GM12878 (cell line): ENCODE data around the gene RMI2. TPM values are rescaled to one million over a fixed set of nuclear protein-coding genes. Genes with fewer than 3 reads are reported as not detected.

ENCODE experiments used
- ATAC-seq: fragments of 200-7000 bp; cut with Tn5 transposase; 3 replicates; pipeline ENCODE4 v1.9.1; 2020; ENCODE audit warnings: mild to moderate bottlenecking, moderate library complexity
- BruUV-seq: library from RNA; stranded (reverse); fragments of 400-500 nt; replicated peaks from 2 replicates; lab custom pipeline; 2021; lab: Mats Ljungman, UMichigan
- CTCF ChIA-PET: fragments of 300-600 bp; sonication (Branson Sonifier 250); formaldehyde crosslinking; extraction: SDS; loops from one replicate; lab custom pipeline; 2021; ENCODE audit warnings: inconsistent platforms; lab: Yijun Ruan, JAX
- POLR2A ChIA-PET: fragments of 350-600 bp; formaldehyde crosslinking; extraction: SDS; loops from one replicate; lab custom pipeline; 2021; ENCODE audit warnings: inconsistent platforms; lab: Charles Lee
- RAD21 ChIA-PET: fragments of 300-600 bp; sonication (Branson Sonifier 250); formaldehyde crosslinking; loops from one replicate; lab custom pipeline; 2023; ENCODE audit warnings: antibody characterized with exemption; ENCODE audit not compliant: unreplicated experiment; lab: Charles Lee
- SMC1A ChIA-PET: fragments of 300-600 bp; sonication (Branson Sonifier 250); formaldehyde crosslinking; loops from one replicate; lab custom pipeline; 2023; ENCODE audit not compliant: unreplicated experiment, uncharacterized antibody; lab: Charles Lee
- DNase-seq: peaks from one replicate; pipeline ENCODE4 v3.0.0-alpha.2; 2011; ENCODE audit warnings: low read depth, low spot score
- FAIRE-seq: peaks from 3 replicates; lab custom pipeline; 2011; peaks lifted over from hg19 to GRCh38; lab: Jason Lieb, UNC
- H2AFZ ChIP-seq: 2 replicates; pipeline ENCODE4 v1.6.0; 2011; ENCODE audit warnings: low read depth, low read length, control low read depth; ENCODE audit not compliant: control insufficient read depth
- H3K27ac ChIP-seq: 2 replicates; pipeline ENCODE4 v1.5.1; 2011; ENCODE audit warnings: control low read depth; ENCODE audit not compliant: control insufficient read depth, insufficient read depth
- H3K27me3 ChIP-seq, 2 experiments: replicated peaks in 1 of 2; 2 replicates each; pipeline versions ENCODE4 v1.6.0 to v1.6.1; 2011; ENCODE audit warnings: low read length in 1 of 2; ENCODE audit not compliant: control insufficient read depth in 2 of 2, insufficient read depth in 2 of 2
- H3K36me3 ChIP-seq, 2 experiments: 2 replicates each; pipeline ENCODE4 v1.5.1; 2011; ENCODE audit warnings: low read length in 1 of 2; ENCODE audit not compliant: control insufficient read depth in 2 of 2, insufficient read depth in 2 of 2
- H3K4me1 ChIP-seq: 2 replicates; pipeline ENCODE4 v1.6.1; 2011; ENCODE audit warnings: mild to moderate bottlenecking, low read length, moderate library complexity, mixed read lengths; ENCODE audit not compliant: control insufficient read depth, insufficient read depth
- H3K4me2 ChIP-seq: 2 replicates; pipeline ENCODE4 v1.6.0; 2011; ENCODE audit warnings: control low read depth; ENCODE audit not compliant: control insufficient read depth, insufficient read depth
- H3K4me3 ChIP-seq: fragments of 200-600 bp; sonication (generic); 2 replicates; pipeline ENCODE4 v1.5.1; 2016
- H3K79me2 ChIP-seq: 2 replicates; pipeline ENCODE4 v1.6.0; 2011; ENCODE audit warnings: low read length; ENCODE audit not compliant: control insufficient read depth, insufficient read depth
- H3K9ac ChIP-seq: 2 replicates; pipeline ENCODE4 v1.8.0; 2011; ENCODE audit warnings: low read length, control low read depth, mixed read lengths; ENCODE audit not compliant: control insufficient read depth, insufficient read depth
- H3K9me3 ChIP-seq: replicated peaks from 3 replicates; pipeline ENCODE4 v1.5.1; 2011; ENCODE audit warnings: mild to moderate bottlenecking, low read length; ENCODE audit not compliant: control insufficient read depth, insufficient read depth
- H4K20me1 ChIP-seq: 2 replicates; pipeline ENCODE4 v1.6.0; 2011; ENCODE audit not compliant: control insufficient read depth, insufficient read depth
- ESRRA ChIP-seq: IDR thresholded peaks from 2 replicates; pipeline ENCODE4 v1.6.1; 2012; ENCODE audit warnings: mild to moderate bottlenecking, low read length, improper control_type of control experiment
- JUNB ChIP-seq: IDR thresholded peaks from 2 replicates; pipeline ENCODE4 v1.6.1; 2016; ENCODE audit warnings: antibody characterized with exemption, mild to moderate bottlenecking
- LARP7 ChIP-seq: fragments of 450-650 bp; IDR thresholded peaks from 2 replicates; pipeline ENCODE4 v1.6.1; 2017; ENCODE audit warnings: mild to moderate bottlenecking
- MEF2B ChIP-seq: fragments of 450-650 bp; IDR thresholded peaks from 2 replicates; pipeline ENCODE4 v1.6.1; 2018; ENCODE audit warnings: mild to moderate bottlenecking, moderate library complexity; ENCODE audit not compliant: partially characterized antibody, poor library complexity, severe bottlenecking
- SKIL ChIP-seq: fragments of 450-650 bp; IDR thresholded peaks from 2 replicates; pipeline ENCODE4 v1.6.1; 2017; ENCODE audit warnings: mild to moderate bottlenecking, low read depth, inconsistent platforms; ENCODE audit not compliant: poor library complexity, severe bottlenecking
- SRF ChIP-seq, 2 experiments: IDR thresholded peaks; 2 replicates each; pipeline ENCODE4 v1.6.1; 2011; ENCODE audit warnings: low read depth in 2 of 2, low read length in 2 of 2, mild to moderate bottlenecking in 1 of 2, moderate library complexity in 1 of 2
- TBL1XR1 ChIP-seq: IDR thresholded peaks from 2 replicates; pipeline ENCODE4 v1.6.1; 2012; ENCODE audit warnings: low read depth, low read length, improper control_type of control experiment
- ZNF384 ChIP-seq: IDR thresholded peaks from 2 replicates; pipeline ENCODE4 v1.6.1; 2012; ENCODE audit warnings: low read depth, mild to moderate bottlenecking, low read length, improper control_type of control experiment, borderline replicate concordance
- ZSCAN29 ChIP-seq: fragments of 450-650 bp; IDR thresholded peaks from 2 replicates; pipeline ENCODE4 v1.6.1; 2017; ENCODE audit warnings: mild to moderate bottlenecking, moderate library complexity
- WGBS: methylation state at CpG from one replicate; pipeline ENCODE4 v1.1.6; 2016; ENCODE audit warnings: low lambda C conversion rate; ENCODE audit not compliant: insufficient replicate concordance, insufficient coverage; ENCODE audit errors: missing lambda C conversion rate; 5-methylcytosine and 5-hydroxymethylcytosine counted together
- in situ Hi-C: fragments of 300-500 bp; cut with MboI; formaldehyde crosslinking; loops from 9 replicates; pipeline ENCODE4 v1.14.3; 2018; ENCODE audit warnings: mixed read lengths
- intact Hi-C: fragments of 100-400 bp; cut with micrococcal nuclease; formaldehyde crosslinking; loops from one replicate; pipeline ENCODE4 v1.14.2; 2022; ENCODE audit not compliant: unreplicated experiment
- polyA plus RNA-seq, 11 experiments: library from polyadenylated mRNA; depleted of rRNA in 4 of 11; unstranded in 6 of 11; stranded (reverse) in 5 of 11; fragments of >200 nt; fragmentation: Nextera tagmentation in 4 of 11; fragmentation: Illumina TruSeq in 1 of 11; extraction: Ambion mirVana in 4 of 11; extraction: Trizol in 1 of 11; gene quantifications; 1 replicate in 1 of 11; 2 replicates in 10 of 11; pipeline versions ENCODE4 v1.2.1 to v1.2.3, GENCODE V29; 2011 to 2016; ENCODE audit warnings: inconsistent platforms in 2 of 11, missing spikeins in 2 of 11, low read depth in 1 of 11
- total RNA-seq, 4 experiments: library from RNA; depleted of rRNA in 3 of 4; stranded (reverse); fragments of >200 nt in 3 of 4; fragmentation: Illumina TruSeq in 1 of 4; extraction: Trizol in 1 of 4; gene quantifications; 2 replicates each; pipeline versions ENCODE4 v1.2.1 to v1.2.3, GENCODE V29; 2013 to 2021
- TF ChIP-seq, protein P1 (sequence below): IDR thresholded peaks from 2 replicates; pipeline ENCODE4 v1.6.1; 2011; ENCODE audit warnings: low read depth, mild to moderate bottlenecking, low read length, moderate library complexity, borderline replicate concordance; ENCODE audit errors: extremely low read depth

The RMI2 gene
- total and polyA plus RNA-seq, 10 of the 15 experiments (the other 5 are each of a cell fraction or from before 2014, with no cell fraction given) = 9.6 to 68.8 (median 32.1) TPM

DNA sequence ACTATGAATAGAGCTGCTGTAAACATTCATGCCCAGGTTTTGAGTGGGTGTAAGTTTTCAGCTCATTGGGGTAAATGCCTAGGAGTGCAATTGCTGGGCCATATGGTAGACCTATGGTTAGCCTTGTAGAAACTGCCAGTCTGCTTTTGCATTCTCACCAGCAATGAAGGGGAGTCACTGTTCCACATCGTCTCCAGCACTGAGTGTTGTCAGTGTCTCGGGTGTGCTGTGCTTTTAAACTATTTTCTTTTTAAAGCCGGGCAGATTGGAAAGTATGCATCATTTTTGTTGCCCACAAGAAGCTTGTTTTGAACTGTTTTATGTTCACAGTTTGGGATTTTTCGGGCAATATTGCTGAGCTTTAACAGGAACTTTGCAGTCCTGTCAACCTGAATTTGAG lies 7.9 kb downstream of the RMI2 start:
- H2AFZ ChIP-seq = no peak overlapping the region
- FAIRE-seq (no peak), ATAC-seq (no peak), DNase-seq (no peak)
- ChIA-PET CTCF (interaction anchor here (0.6 to 8.6 kb wide), 12 partner anchors 8 to 857 kb away, joined by 3 to 170 read pairs (median 4); partner anchors contain the start of genes RMI2 and SOCS1), POLR2A (interaction anchor here (0.6 to 7.8 kb wide), 10 partner anchors 10 to 141 kb away, joined by 3 to 60 read pairs (median 8); partner anchors contain the start of gene SOCS1), SMC1A (interaction anchor here (0.7 to 9.5 kb wide), 15 partner anchors 9 to 396 kb away, joined by 3 to 104 read pairs (median 6); partner anchors contain the start of gene SOCS1), RAD21 (interaction anchor here (0.7 to 11.3 kb wide), 9 partner anchors 15 to 389 kb away, joined by 3 to 243 read pairs (median 58); partner anchors contain the start of gene SOCS1)
- no peak overlapping the region for H3K4me3 ChIP-seq
- H3K27ac ChIP-seq = no peak overlapping the region
- H3K36me3 ChIP-seq = no peaks in the 10 kb centered on the region
- in situ Hi-C loops = no loop called here
- no peaks in the 10 kb centered on the region for H3K9me3 ChIP-seq
- H4K20me1 ChIP-seq = no peaks in the 10 kb centered on the region
- no peak overlapping the region for H3K9ac ChIP-seq
- peaks cover 37% of the 10 kb centered on the region for H3K4me1 ChIP-seq
- no peaks in the 10 kb centered on the region for H3K27me3 ChIP-seq
- TF ChIP-seq ESRRA (no peak), JUNB (no peak), LARP7 (no peak), ZNF384 (no peak), SKIL (no peak), SRF (IDR thresholded peaks at IDR 0.05; ENCODE audit: low read depth in 2 of 2, low read length in 2 of 2) (no peak), TBL1XR1 (no peak), ZSCAN29 (no peak), MEF2B (no peak)
- TF ChIP-seq, protein P1, sequence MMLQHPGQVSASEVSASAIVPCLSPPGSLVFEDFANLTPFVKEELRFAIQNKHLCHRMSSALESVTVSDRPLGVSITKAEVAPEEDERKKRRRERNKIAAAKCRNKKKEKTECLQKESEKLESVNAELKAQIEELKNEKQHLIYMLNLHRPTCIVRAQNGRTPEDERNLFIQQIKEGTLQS = no peak
- no peak overlapping the region for H3K4me2 ChIP-seq
- WGBS = 45% methylated on average over 4 of the region's 4 CpGs
- H3K79me2 ChIP-seq = peaks cover 2% of the 10 kb centered on the region; the same call in 1 of the 2 replicates
- no TSS peak for BruUV-seq
- intact Hi-C loops = loop anchor here (10.0 kb wide), 2 partner anchors 248 to 278 kb away; no protein-coding TSS in a partner anchor
